Smooth muscle cell (in vitro differentiated cells): ENCODE results near the gene TAAR6. TPM values are rescaled to one million over a fixed set of nuclear protein-coding genes. Genes with fewer than 3 reads are reported as not detected.
"Not testable (repeated sequence)": the region's sequence is repeated elsewhere in the genome, so short reads cannot be mapped to it uniquely, and the experiment has no call there.

Source experiments
- DNase-seq: peaks from one replicate; lab custom pipeline; 2025; ENCODE audit not compliant: unreplicated experiment; lab: John Stamatoyannopoulos, UW
- H2AFZ ChIP-seq: fragments of 200-600 bp; sonication (generic); 2 replicates; pipeline ENCODE4 v1.6.0; 2016; ENCODE audit warnings: antibody characterized with exemption, low read depth, mild to moderate bottlenecking
- H3F3A ChIP-seq: fragments of 200-600 bp; sonication (generic); 2 replicates; pipeline ENCODE4 v1.6.0; 2017; ENCODE audit warnings: antibody characterized with exemption, low read depth
- H3K27ac ChIP-seq: fragments of 200-600 bp; sonication (generic); 2 replicates; pipeline ENCODE4 v1.5.1; 2016; ENCODE audit warnings: low read depth, mild to moderate bottlenecking
- H3K27me3 ChIP-seq: fragments of 200-600 bp; sonication (generic); 2 replicates; pipeline ENCODE4 v1.6.1; 2016; ENCODE audit warnings: low read depth, mild to moderate bottlenecking
- H3K36me3 ChIP-seq: fragments of 200-600 bp; sonication (generic); 2 replicates; pipeline ENCODE4 v1.5.1; 2016; ENCODE audit warnings: low read depth
- H3K4me1 ChIP-seq: fragments of 200-600 bp; sonication (generic); 2 replicates; pipeline ENCODE4 v1.5.1; 2016; ENCODE audit warnings: low read depth
- H3K4me2 ChIP-seq: fragments of 200-600 bp; sonication (generic); 2 replicates; pipeline ENCODE4 v1.6.0; 2016; ENCODE audit warnings: mild to moderate bottlenecking
- H3K4me3 ChIP-seq: fragments of 200-600 bp; sonication (generic); 2 replicates; pipeline ENCODE4 v1.5.1; 2016; ENCODE audit warnings: mild to moderate bottlenecking
- H3K79me2 ChIP-seq: fragments of 200-600 bp; sonication (generic); 2 replicates; pipeline ENCODE4 v1.6.0; 2016; ENCODE audit warnings: low read depth, mild to moderate bottlenecking
- H3K9ac ChIP-seq: fragments of 200-600 bp; sonication (generic); 2 replicates; pipeline ENCODE4 v1.6.0; 2016; ENCODE audit warnings: low read depth
- H3K9me3 ChIP-seq: fragments of 200-600 bp; sonication (generic); replicated peaks from 2 replicates; pipeline ENCODE4 v1.5.1; 2016; ENCODE audit warnings: low read depth
- H4K20me1 ChIP-seq: fragments of 200-600 bp; sonication (generic); 2 replicates; pipeline ENCODE4 v1.6.0; 2016; ENCODE audit warnings: low read depth
- WGBS: methylation state at CpG from one replicate; pipeline ENCODE4 v1.1.7; 2016; ENCODE audit warnings: low lambda C conversion rate; 5-methylcytosine and 5-hydroxymethylcytosine counted together
- polyA plus RNA-seq: library from polyadenylated mRNA; unstranded; fragments of >200 nt; fragmentation: Nextera tagmentation; extraction: Ambion mirVana; gene quantifications from 2 replicates; pipeline ENCODE4 v1.2.1, GENCODE V29; 2016
- total RNA-seq: library from RNA; depleted of rRNA; stranded (reverse); fragments of >200 nt; gene quantifications from 2 replicates; pipeline ENCODE4 v1.2.3, GENCODE V29; 2014
- TF ChIP-seq, protein P1 (sequence below): fragments of 200-600 bp; sonication (generic); IDR thresholded peaks from 2 replicates; pipeline ENCODE4 v1.5.1; 2017; ENCODE audit warnings: borderline replicate concordance, mild to moderate bottlenecking, antibody characterized with exemption; ENCODE audit not compliant: insufficient read depth, poor library complexity, severe bottlenecking

Gene TAAR6
- total and polyA plus RNA-seq, 2 experiments from 2014 or later: not detected

DNA sequence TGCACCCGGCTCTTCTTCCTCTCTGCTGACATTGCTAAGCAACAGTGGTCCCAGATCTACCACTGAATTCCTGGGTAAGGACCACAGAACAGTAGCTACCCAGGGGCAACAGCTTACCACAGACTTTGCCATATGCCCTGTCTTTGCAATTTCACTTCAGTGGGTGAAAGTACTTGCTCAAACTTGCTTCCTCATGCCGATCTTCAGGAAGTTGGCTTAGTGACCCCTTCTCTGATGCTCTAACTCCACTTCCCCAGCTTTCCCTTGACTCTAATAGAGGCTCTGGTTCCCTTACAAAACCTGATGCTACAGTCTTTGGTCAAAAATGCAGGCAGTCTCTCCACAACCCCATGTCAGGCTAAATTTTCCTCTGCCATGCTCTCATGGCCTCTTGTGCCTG is 22.7 kb downstream of the TAAR6 start:
- Histone ChIP-seq H2AFZ (no peak overlapping the region), H4K20me1 (no peaks in the 10 kb centered on the region), H3K4me3 (no peak overlapping the region), H3K79me2 (no peaks in the 10 kb centered on the region), H3K9ac (no peak overlapping the region), H3K9me3 (no peaks in the 10 kb centered on the region), H3K4me1 (no peaks in the 10 kb centered on the region), H3K36me3 (no peaks in the 10 kb centered on the region), H3K4me2 (no peak overlapping the region), H3F3A (no peaks in the 10 kb centered on the region), H3K27ac (no peak overlapping the region), H3K27me3 (peaks cover 7% of the 10 kb centered on the region)
- TF ChIP-seq, protein P1, sequence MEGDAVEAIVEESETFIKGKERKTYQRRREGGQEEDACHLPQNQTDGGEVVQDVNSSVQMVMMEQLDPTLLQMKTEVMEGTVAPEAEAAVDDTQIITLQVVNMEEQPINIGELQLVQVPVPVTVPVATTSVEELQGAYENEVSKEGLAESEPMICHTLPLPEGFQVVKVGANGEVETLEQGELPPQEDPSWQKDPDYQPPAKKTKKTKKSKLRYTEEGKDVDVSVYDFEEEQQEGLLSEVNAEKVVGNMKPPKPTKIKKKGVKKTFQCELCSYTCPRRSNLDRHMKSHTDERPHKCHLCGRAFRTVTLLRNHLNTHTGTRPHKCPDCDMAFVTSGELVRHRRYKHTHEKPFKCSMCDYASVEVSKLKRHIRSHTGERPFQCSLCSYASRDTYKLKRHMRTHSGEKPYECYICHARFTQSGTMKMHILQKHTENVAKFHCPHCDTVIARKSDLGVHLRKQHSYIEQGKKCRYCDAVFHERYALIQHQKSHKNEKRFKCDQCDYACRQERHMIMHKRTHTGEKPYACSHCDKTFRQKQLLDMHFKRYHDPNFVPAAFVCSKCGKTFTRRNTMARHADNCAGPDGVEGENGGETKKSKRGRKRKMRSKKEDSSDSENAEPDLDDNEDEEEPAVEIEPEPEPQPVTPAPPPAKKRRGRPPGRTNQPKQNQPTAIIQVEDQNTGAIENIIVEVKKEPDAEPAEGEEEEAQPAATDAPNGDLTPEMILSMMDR: no peak
- 90% methylated on average over 2 of the region's 2 CpGs for WGBS
- DNase-seq: no peak

DNA sequence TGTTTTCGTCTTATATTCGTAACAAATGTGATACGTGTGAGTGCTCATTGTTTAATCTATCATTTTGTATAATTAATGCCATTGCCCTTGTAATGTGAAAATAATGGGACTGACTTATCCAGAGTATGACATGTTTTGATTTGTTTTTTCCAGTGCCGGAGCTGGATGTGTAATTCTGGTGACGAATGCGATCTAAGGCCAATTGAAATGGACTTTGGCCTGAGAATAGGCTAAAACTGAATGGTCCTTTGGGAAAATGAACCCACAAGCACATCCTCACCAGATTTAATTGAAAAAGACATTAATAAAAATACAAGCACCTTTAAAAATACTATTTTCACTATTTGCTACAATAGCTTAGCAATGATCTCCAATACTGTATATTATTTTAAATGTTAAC is 26.1 kb downstream of the TAAR6 start:
- no peaks in the 10 kb centered on the region for H4K20me1 ChIP-seq
- H3F3A ChIP-seq: no peaks in the 10 kb centered on the region
- H3K4me2 ChIP-seq: no peak overlapping the region
- H3K27me3 ChIP-seq: peaks cover 9% of the 10 kb centered on the region
- no peaks in the 10 kb centered on the region for H3K79me2 ChIP-seq
- no peaks in the 10 kb centered on the region for H3K36me3 ChIP-seq
- H3K4me1 ChIP-seq: no peaks in the 10 kb centered on the region
- no peak overlapping the region for H3K27ac ChIP-seq
- no peak for DNase-seq
- H3K9me3 ChIP-seq: no peaks in the 10 kb centered on the region
- H3K4me3 ChIP-seq: no peak overlapping the region
- TF ChIP-seq, protein P1: no peak
- no peak overlapping the region for H2AFZ ChIP-seq
- H3K9ac ChIP-seq: no peak overlapping the region
- WGBS: 87% methylated on average over 6 of the region's 6 CpGs

- no peak overlapping the region for H3K27ac ChIP-seq
- H3K36me3 ChIP-seq: no peaks in the 10 kb centered on the region
- no peaks in the 10 kb centered on the region for H3K9me3 ChIP-seq
- DNase-seq: no peak
- no peaks in the 10 kb centered on the region for H3K4me1 ChIP-seq
- no peak overlapping the region for H3K4me3 ChIP-seq
- peaks cover 9% of the 10 kb centered on the region for H3K27me3 ChIP-seq
- no peaks in the 10 kb centered on the region for H4K20me1 ChIP-seq
- H3F3A ChIP-seq: no peaks in the 10 kb centered on the region
- TF ChIP-seq, protein P1: peak; percentile 22
- no peak overlapping the region for H2AFZ ChIP-seq
- no peaks in the 10 kb centered on the region for H3K79me2 ChIP-seq
- 31% methylated on average over 3 of the region's 3 CpGs for WGBS
- H3K4me2 ChIP-seq: no peak overlapping the region
- H3K9ac ChIP-seq: no peak overlapping the region
Measured at GRCh38 chr6:132598473-132598872, 28.4 kb downstream of the TAAR6 start.

- not testable (repeated sequence) for H4K20me1 ChIP-seq, H3K79me2 ChIP-seq, H3K9me3 ChIP-seq, H3F3A ChIP-seq, H3K27me3 ChIP-seq, H3K4me2 ChIP-seq, H3K4me1 ChIP-seq, H3K4me3 ChIP-seq, DNase-seq, H2AFZ ChIP-seq, H3K36me3 ChIP-seq, H3K27ac ChIP-seq, H3K9ac ChIP-seq
Measured at GRCh38 chr6:132600900-132601299, 30.8 kb downstream of the TAAR6 start.
